Type B pancreatic cell (in vitro differentiated cells): ENCODE data around the gene KLRC4. TPM values are rescaled to one million over a fixed set of nuclear protein-coding genes. Genes with fewer than 3 reads are reported as not detected.
"Not testable (repeated sequence)": the region's sequence is repeated elsewhere in the genome, so short reads cannot be mapped to it uniquely, and the experiment has no call there.

Experiments
- DNase-seq: peaks from one replicate; pipeline ENCODE4 v3.0.0; 2021; ENCODE audit warnings: mixed read lengths; ENCODE audit not compliant: unreplicated experiment; ENCODE audit errors: extremely low spot score
- H3K27ac Mint-ChIP-seq: 2 replicates; pipeline ENCODE4 v1.8.0; 2021; ENCODE audit warnings: mild to moderate bottlenecking, mixed read lengths
- H3K27me3 Mint-ChIP-seq: 2 replicates; pipeline ENCODE4 v1.8.0; 2021; ENCODE audit warnings: mixed read lengths
- H3K36me3 Mint-ChIP-seq: 2 replicates; pipeline ENCODE4 v1.8.0; 2021; ENCODE audit warnings: mixed read lengths
- H3K4me1 Mint-ChIP-seq: one replicate; pipeline ENCODE4 v1.8.0; 2021; ENCODE audit warnings: mixed read lengths; ENCODE audit not compliant: unreplicated experiment
- H3K4me3 Mint-ChIP-seq: 2 replicates; pipeline ENCODE4 v1.8.0; 2021; ENCODE audit warnings: mild to moderate bottlenecking, mixed read lengths
- H3K9me3 Mint-ChIP-seq: 2 replicates; pipeline ENCODE4 v1.8.0; 2021; ENCODE audit warnings: mixed read lengths
- total RNA-seq: library from RNA; stranded (reverse); gene quantifications from 2 replicates; pipeline ENCODE4 v1.2.1, GENCODE V29; 2021; ENCODE audit warnings: low replicate concordance
- TF ChIP-seq, protein P1 (sequence below): fragments of 200-600 bp; sonication (generic); conservative IDR thresholded peaks from 2 replicates; pipeline ENCODE4 v1.5.0; 2021; ENCODE audit warnings: antibody characterized with exemption, mild to moderate bottlenecking

Gene KLRC4
- total RNA-seq, 1 donor from 2014 or later, result not detected

DNA sequence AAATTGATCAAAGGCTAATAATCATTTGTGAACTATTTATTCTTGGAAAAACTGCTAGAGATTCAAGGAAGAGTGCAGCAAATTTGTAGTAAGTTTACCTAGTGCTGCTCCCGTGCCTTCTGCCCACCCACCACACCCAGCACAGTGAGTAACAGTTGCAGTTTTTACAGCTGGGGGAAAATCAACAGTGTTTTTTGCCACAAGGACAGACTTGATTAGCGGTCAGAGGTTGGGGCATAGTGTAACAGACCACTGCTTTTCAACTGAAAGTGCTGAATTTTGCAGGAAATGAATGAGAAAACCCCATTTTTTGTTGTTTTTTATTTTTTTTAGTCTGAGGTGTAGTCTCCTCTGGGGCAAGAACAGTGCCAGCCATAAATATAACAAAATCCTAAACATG, 12.3 kb downstream of the KLRC4 start:
- H3K27me3 Mint-ChIP-seq, result no peaks in the 10 kb centered on the region
- peaks cover 8% of the 10 kb centered on the region for H3K9me3 Mint-ChIP-seq
- H3K36me3 Mint-ChIP-seq, result no peaks in the 10 kb centered on the region
- TF ChIP-seq, protein P1, sequence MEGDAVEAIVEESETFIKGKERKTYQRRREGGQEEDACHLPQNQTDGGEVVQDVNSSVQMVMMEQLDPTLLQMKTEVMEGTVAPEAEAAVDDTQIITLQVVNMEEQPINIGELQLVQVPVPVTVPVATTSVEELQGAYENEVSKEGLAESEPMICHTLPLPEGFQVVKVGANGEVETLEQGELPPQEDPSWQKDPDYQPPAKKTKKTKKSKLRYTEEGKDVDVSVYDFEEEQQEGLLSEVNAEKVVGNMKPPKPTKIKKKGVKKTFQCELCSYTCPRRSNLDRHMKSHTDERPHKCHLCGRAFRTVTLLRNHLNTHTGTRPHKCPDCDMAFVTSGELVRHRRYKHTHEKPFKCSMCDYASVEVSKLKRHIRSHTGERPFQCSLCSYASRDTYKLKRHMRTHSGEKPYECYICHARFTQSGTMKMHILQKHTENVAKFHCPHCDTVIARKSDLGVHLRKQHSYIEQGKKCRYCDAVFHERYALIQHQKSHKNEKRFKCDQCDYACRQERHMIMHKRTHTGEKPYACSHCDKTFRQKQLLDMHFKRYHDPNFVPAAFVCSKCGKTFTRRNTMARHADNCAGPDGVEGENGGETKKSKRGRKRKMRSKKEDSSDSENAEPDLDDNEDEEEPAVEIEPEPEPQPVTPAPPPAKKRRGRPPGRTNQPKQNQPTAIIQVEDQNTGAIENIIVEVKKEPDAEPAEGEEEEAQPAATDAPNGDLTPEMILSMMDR, result no peak
- no peak overlapping the region for H3K4me3 Mint-ChIP-seq
- H3K4me1 Mint-ChIP-seq, result peaks cover 4% of the 10 kb centered on the region
- no peak for DNase-seq
- H3K27ac Mint-ChIP-seq, result no peak overlapping the region

GRCh38 chr12:10396176-10396575, 13.4 kb downstream of the KLRC4 start:
- H3K9me3 Mint-ChIP-seq, H3K36me3 Mint-ChIP-seq, H3K27ac Mint-ChIP-seq, DNase-seq, H3K4me1 Mint-ChIP-seq, H3K4me3 Mint-ChIP-seq, H3K27me3 Mint-ChIP-seq: not testable (repeated sequence)

DNA sequence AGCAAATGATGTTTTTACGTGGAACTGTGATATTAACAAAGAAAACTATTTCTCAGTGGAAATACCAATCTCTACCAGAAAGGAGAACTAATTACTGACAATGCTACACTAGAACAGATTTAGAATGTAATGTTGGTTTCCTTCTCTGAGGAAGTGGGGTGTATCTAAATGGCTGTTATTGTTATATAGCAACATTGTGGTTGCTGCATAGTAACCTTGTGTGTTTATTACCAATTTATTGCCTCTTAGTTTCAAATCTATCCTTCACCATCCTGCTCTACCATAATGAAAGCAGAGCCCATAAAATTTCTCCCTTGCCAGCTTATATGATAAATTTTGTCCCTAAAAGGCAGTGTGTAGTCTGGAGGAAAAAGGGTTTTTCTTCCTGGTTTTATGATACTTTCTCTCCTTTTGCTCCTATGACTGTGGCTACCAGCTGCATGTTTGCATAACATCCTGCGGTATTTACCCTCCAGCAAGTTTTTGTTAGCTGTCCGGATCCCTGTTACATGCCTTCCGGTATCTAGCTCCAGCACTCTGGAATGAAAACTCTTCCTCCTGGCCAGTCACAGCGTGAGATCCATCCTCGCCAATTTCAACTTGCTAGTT, 14.1 kb downstream of the KLRC4 start:
- Mint-ChIP-seq H3K4me1 (peaks cover 4% of the 10 kb centered on the region), H3K27ac (peak overlapping the region; percentile 80), H3K9me3 (peaks cover 8% of the 10 kb centered on the region), H3K27me3 (no peaks in the 10 kb centered on the region), H3K4me3 (peak overlapping the region; percentile 32), H3K36me3 (no peaks in the 10 kb centered on the region)
- TF ChIP-seq, protein P1, result no peak
- DNase-seq, result no peak

DNA sequence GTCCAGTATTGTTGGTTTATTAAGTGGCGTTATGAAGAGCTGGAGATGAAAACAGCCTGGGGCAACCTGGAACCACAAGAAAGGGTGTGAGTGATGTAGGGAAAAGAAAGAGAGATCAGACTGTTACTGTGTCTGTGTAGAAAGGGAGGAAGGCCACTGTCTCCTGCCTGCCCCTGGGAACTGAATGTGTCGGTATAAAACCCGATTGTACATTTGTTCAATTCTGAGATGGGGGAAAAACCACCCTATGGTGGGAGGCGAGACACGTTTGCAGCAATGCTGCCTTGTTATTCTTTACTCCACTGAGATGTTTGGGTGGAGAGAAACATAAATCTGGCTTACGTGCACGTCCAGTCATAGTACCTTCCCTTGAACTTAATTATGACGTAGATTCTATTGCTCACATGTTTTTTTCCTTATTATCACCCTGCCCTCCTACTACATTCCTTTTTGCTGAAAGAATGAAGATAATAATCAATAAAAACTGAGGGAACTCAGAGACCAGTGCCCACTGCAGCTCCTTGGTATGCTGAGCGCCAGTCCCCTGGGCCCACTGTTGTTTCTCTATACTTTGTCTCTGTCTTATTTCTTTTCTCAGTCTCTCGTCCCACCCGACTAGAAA, 14.9 kb downstream of the KLRC4 start:
- H3K27me3 Mint-ChIP-seq, H3K4me1 Mint-ChIP-seq: not testable (repeated sequence)
- H3K27ac Mint-ChIP-seq, result peak overlapping the region; percentile 80

GRCh38 chr12:10393291-10393690, 16.3 kb downstream of the KLRC4 start:
- peaks cover 4% of the 10 kb centered on the region for H3K4me1 Mint-ChIP-seq
- H3K27ac Mint-ChIP-seq, result no peak overlapping the region
- DNase-seq, result no peak
- H3K9me3 Mint-ChIP-seq, result peaks cover 4% of the 10 kb centered on the region
- no peak overlapping the region for H3K4me3 Mint-ChIP-seq
- no peaks in the 10 kb centered on the region for H3K36me3 Mint-ChIP-seq
- no peaks in the 10 kb centered on the region for H3K27me3 Mint-ChIP-seq
- TF ChIP-seq, protein P1, result no peak

More for the DNA sequence above, 14.9 kb downstream of the KLRC4 start:
- H3K36me3 Mint-ChIP-seq, DNase-seq, H3K4me3 Mint-ChIP-seq, H3K9me3 Mint-ChIP-seq: not testable (repeated sequence)

GRCh38 chr12:10392394-10392930, 17.1 kb downstream of the KLRC4 start:
- H3K9me3 Mint-ChIP-seq, result peaks cover 4% of the 10 kb centered on the region
- peaks cover 4% of the 10 kb centered on the region for H3K4me1 Mint-ChIP-seq
- TF ChIP-seq, protein P1, result no peak
- H3K4me3 Mint-ChIP-seq, result no peak overlapping the region
- DNase-seq, result no peak
- H3K36me3 Mint-ChIP-seq, result no peaks in the 10 kb centered on the region
- H3K27ac Mint-ChIP-seq, result no peak overlapping the region
- H3K27me3 Mint-ChIP-seq, result no peaks in the 10 kb centered on the region

DNA sequence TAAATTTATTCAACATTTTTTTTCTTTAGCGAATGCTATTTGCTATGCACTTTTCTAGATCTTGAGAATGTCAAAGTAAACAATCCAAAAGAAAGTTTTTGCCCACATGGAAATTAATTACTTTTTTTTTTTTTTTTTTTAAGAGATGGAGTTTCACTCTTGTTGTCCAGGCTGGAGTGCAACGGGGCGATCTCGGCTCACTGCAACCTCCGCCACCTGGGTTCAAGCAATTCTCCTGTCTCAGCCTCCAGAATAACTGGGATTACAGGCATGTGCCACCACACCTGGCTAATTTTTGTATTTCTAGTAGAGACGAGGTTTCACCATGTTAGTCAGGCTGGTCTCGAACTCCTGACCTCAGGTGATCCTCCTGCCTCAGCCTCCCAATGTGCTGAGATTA, 18.6 kb downstream of the KLRC4 start:
- not testable (repeated sequence) for H3K36me3 Mint-ChIP-seq, H3K27me3 Mint-ChIP-seq, H3K4me3 Mint-ChIP-seq, H3K27ac Mint-ChIP-seq, H3K9me3 Mint-ChIP-seq, DNase-seq, H3K4me1 Mint-ChIP-seq
